HUES6 (cell line): ENCODE measurements around the gene ETV3L.
"Not testable (repeated sequence)": the region's sequence is repeated elsewhere in the genome, so short reads cannot be mapped to it uniquely, and the experiment has no call there.

Experiments used
- H3K27ac ChIP-seq: 2 replicates; pipeline ENCODE4 v1.7.0; 2013; ENCODE audit warnings: low read depth, mild to moderate bottlenecking, low read length, inconsistent platforms
- H3K27me3 ChIP-seq: 2 replicates; pipeline ENCODE4 v1.6.1; 2013; ENCODE audit warnings: low read length; ENCODE audit not compliant: control insufficient read depth, insufficient read depth
- H3K36me3 ChIP-seq: 2 replicates; pipeline ENCODE4 v1.6.1; 2013; ENCODE audit warnings: low read length; ENCODE audit not compliant: control insufficient read depth, insufficient read depth
- H3K4me1 ChIP-seq: 2 replicates; pipeline ENCODE4 v1.6.1; 2013; ENCODE audit warnings: low read length; ENCODE audit not compliant: control insufficient read depth, insufficient read depth
- H3K4me3 ChIP-seq: 2 replicates; pipeline ENCODE4 v1.5.1; 2013; ENCODE audit warnings: low read depth, low read length
- H3K9ac ChIP-seq: one replicate; pipeline ENCODE4 v1.6.1; 2013; ENCODE audit warnings: mild to moderate bottlenecking, low read length
- H3K9me3 ChIP-seq: 2 replicates; pipeline ENCODE4 v1.6.1; 2013; ENCODE audit warnings: low read depth, low read length; ENCODE audit not compliant: control insufficient read depth, insufficient read depth

The ETV3L gene

DNA sequence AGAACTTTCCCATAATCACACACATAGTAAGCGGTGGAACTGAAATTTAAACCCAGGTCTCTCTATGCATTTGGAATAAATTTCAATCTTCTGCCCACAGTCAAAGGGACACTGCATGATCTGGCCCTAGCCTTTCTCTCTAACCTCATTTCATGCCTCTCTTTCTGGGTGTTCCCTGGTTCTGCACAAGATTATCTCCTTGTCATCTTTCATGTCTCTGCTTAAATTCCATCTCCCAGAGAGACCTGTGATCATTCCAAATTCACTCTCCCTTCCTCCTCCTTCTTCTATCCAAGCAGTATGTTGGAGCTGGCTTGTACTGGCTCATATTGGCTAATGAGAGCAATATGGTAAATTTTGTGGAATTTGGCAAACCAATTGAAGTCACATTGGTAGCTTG, 22.2 kb downstream of the ETV3L start:
- H3K27me3 ChIP-seq, result 0 out of 2 replicates have a peak, but pooled peaks cover 4% of the 10 kb centered on the region
- no peak overlapping the region for H3K4me3 ChIP-seq
- no peaks in the 10 kb centered on the region for H3K9me3 ChIP-seq
- H3K9ac ChIP-seq, result no peak overlapping the region
- peaks cover 12% of the 10 kb centered on the region for H3K4me1 ChIP-seq
- H3K36me3 ChIP-seq, result no peaks in the 10 kb centered on the region
- no peak overlapping the region for H3K27ac ChIP-seq

GRCh38 chr1:157073944-157074685, 25.5 kb downstream of the ETV3L start:
- Histone ChIP-seq H3K36me3 (no peaks in the 10 kb centered on the region), H3K4me3 (no peak overlapping the region), H3K9ac (no peak overlapping the region), H3K4me1 (peaks cover 4% of the 10 kb centered on the region), H3K9me3 (no peaks in the 10 kb centered on the region), H3K27ac (no peak overlapping the region), H3K27me3 (0 out of 2 replicates have a peak, but pooled peaks cover 4% of the 10 kb centered on the region)

DNA sequence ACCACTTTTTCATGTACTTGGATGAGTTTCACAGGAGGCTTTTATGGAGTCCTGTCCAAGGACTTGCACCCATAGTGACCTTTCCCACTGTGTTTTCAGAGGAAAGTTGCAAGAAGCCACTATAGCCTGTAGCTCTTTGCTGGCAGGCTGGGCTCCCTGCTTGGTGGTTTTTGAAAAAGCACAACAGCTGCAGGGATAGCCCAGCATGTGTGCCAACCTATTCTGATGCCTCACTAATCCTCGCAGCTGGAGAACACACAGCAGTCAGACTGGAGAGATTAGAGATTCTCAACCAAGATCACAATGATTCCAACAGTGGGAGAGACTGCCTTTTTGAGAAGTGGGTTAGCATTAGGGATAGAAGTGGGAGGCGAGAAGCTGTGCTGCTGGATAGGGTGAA, 30.0 kb downstream of the ETV3L start:
- Histone ChIP-seq H3K36me3 (no peaks in the 10 kb centered on the region), H3K9me3 (no peaks in the 10 kb centered on the region), H3K4me3 (no peak overlapping the region), H3K27me3 (0 out of 2 replicates have a peak, but pooled peaks cover 4% of the 10 kb centered on the region), H3K9ac (no peak overlapping the region), H3K4me1 (peaks cover 4% of the 10 kb centered on the region), H3K27ac (no peak overlapping the region)

GRCh38 chr1:157059241-157059640, 40.4 kb downstream of the ETV3L start:
- H3K9ac ChIP-seq, H3K4me1 ChIP-seq, H3K4me3 ChIP-seq, H3K27me3 ChIP-seq, H3K27ac ChIP-seq, H3K36me3 ChIP-seq, H3K9me3 ChIP-seq: not testable (repeated sequence)

- no peak overlapping the region for H3K4me3 ChIP-seq
- 0 out of 2 replicates have a peak, but pooled peaks cover 8% of the 10 kb centered on the region for H3K9me3 ChIP-seq
- no peaks in the 10 kb centered on the region for H3K27me3 ChIP-seq
- no peaks in the 10 kb centered on the region for H3K36me3 ChIP-seq
- no peak overlapping the region for H3K9ac ChIP-seq
- H3K27ac ChIP-seq, result no peak overlapping the region
- H3K4me1 ChIP-seq, result no peaks in the 10 kb centered on the region
Measured at GRCh38 chr1:157056269-157056668, 43.3 kb downstream of the ETV3L start.

DNA sequence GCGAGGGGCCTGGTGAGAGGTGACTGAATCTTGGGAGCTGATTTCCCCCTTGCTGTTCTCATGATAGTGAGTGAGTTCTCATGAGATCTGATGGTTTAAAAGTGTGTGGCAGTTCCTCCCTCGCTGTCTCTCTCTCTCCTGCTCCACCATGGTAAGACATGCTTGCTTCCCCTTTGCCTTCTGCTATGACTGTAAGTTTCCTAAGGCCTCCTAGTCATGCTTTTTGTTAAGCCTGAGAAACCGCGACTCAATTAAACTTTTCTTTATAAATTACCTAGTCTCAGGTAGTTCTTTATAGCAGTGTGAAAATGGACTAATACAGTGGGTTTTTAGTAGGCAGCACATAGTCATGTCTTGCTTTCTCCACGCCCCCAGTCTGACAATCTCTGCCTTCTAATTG, 43.9 kb downstream of the ETV3L start:
- H3K27me3 ChIP-seq, H3K9ac ChIP-seq, H3K4me1 ChIP-seq, H3K27ac ChIP-seq, H3K4me3 ChIP-seq, H3K9me3 ChIP-seq, H3K36me3 ChIP-seq: not testable (repeated sequence)

DNA sequence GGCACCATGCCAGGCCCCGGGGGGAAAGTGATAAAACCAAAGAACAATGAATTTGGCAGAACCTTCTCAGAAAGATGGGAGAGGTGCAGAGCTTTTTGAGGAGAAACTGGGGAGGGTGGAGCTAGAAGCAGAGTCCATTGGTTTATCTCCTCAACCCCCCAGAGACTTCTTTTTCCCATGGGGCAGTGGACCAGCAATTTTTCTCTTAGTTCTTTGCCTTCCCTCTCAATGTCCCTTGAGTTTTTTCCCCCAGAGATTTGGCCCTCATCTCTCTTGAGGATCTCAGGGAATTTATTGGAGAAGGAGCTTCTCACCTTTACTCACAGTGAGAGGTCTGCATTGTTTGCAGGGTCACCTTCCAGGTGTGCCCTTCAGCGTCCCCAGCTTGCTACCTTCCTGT, 48.8 kb downstream of the ETV3L start:
- Histone ChIP-seq H3K9ac (no peak overlapping the region), H3K4me3 (no peak overlapping the region), H3K27me3 (no peaks in the 10 kb centered on the region), H3K4me1 (no peaks in the 10 kb centered on the region; the same call in 1 of the 2 replicates), H3K9me3 (0 out of 2 replicates have a peak, but pooled peaks cover 8% of the 10 kb centered on the region), H3K36me3 (no peaks in the 10 kb centered on the region), H3K27ac (no peak overlapping the region)

- Histone ChIP-seq H3K4me1 (peaks cover 26% of the 10 kb centered on the region), H3K9ac (no peak overlapping the region), H3K27ac (no peak overlapping the region), H3K9me3 (0 out of 2 replicates have a peak, but pooled peaks cover 6% of the 10 kb centered on the region), H3K4me3 (no peak overlapping the region), H3K36me3 (no peaks in the 10 kb centered on the region), H3K27me3 (no peaks in the 10 kb centered on the region)
Measured at GRCh38 chr1:157047062-157047410, 52.6 kb downstream of the ETV3L start.

- peak within 1 kb of the TSS; percentile 86; the same call in 1 of the 2 replicates for H3K27ac ChIP-seq
Measured at GRCh38 chr1:157045250-157046218, 54.1 kb downstream of the ETV3L start, which contains the start of gene ARHGEF11. TSS of gene ARHGEF11 (minus strand) at chr1:157045742. CDS start at chr1:157044330, 1,412 bp downstream.

GRCh38 chr1:157044326-157044725, 55.3 kb downstream of the ETV3L start:
- Histone ChIP-seq H3K27ac (no peak overlapping the region), H3K27me3 (no peaks in the 10 kb centered on the region), H3K9ac (peak overlapping the region; percentile 55), H3K36me3 (peaks cover 5% of the 10 kb centered on the region; the same call in 1 of the 2 replicates), H3K4me1 (peaks cover 30% of the 10 kb centered on the region), H3K9me3 (no peaks in the 10 kb centered on the region), H3K4me3 (peak overlapping the region; percentile 78)

More at GRCh38 chr1:157045250-157046218, 54.1 kb downstream of the ETV3L start, which contains the start of gene ARHGEF11:
- H3K4me3 ChIP-seq, result peak within 1 kb of the TSS; percentile 78
- peaks cover 5% of the 10 kb centered on the region; the same call in 1 of the 2 replicates for H3K36me3 ChIP-seq
- peaks cover 30% of the 10 kb centered on the region for H3K4me1 ChIP-seq
- no peaks in the 10 kb centered on the region for H3K27me3 ChIP-seq
- H3K9me3 ChIP-seq, result no peaks in the 10 kb centered on the region
- peak within 1 kb of the TSS; percentile 95 for H3K9ac ChIP-seq
